Mammary epithelial cell (primary cell): ENCODE data around the gene SMAD2.

Source experiments
- CTCF ChIP-seq, 2 donors: IDR thresholded peaks in 1 of 2; conservative IDR thresholded peaks in 1 of 2; 2 replicates each; pipeline ENCODE4 v1.5.1; 2011 to 2012; ENCODE audit warnings: inconsistent platforms in 2 of 2, low read length in 2 of 2, mild to moderate bottlenecking in 2 of 2, control low read depth in 1 of 2, low read depth in 1 of 2; ENCODE audit not compliant: insufficient read depth in 1 of 2; ENCODE audit errors: extremely low read depth in 1 of 2
- EZH2 ChIP-seq: IDR thresholded peaks from 2 replicates; pipeline ENCODE4 v1.6.1; 2012; ENCODE audit warnings: low read length, inconsistent platforms, borderline replicate concordance

- no peak for TF ChIP-seq CTCF (conservative IDR thresholded peaks at IDR 0.05 in 1 of 2, IDR thresholded peaks at IDR 0.05 in 1 of 2; ENCODE audit: extremely low read depth in 1 of 2, insufficient read depth in 1 of 2, low read depth in 1 of 2, low read length in 2 of 2)
- no peak for TF ChIP-seq EZH2
These were observed 49.4 kb downstream of the SMAD2 start for GRCh38 chr18:47881042-47881441.
